SJSA1 (cell line): Measurements from ENCODE around the gene CPA4. TPM values are rescaled to one million over a fixed set of nuclear protein-coding genes. Genes with fewer than 3 reads are reported as not detected.

ENCODE experiments used
- DNase-seq, 2 experiments: peaks; one replicate each; pipeline ENCODE4 v3.0.0-alpha.2; 2015 to 2020; ENCODE audit warnings: low spot score in 2 of 2, low read depth in 1 of 2
- H3K27ac ChIP-seq: fragments of 250-450 bp; sonication (Bioruptor Pico); 2 replicates; pipeline ENCODE4 v1.5.1; 2020; ENCODE audit warnings: mild to moderate bottlenecking, moderate library complexity
- H3K27me3 ChIP-seq: fragments of 250-450 bp; sonication (Bioruptor Pico); replicated peaks from 2 replicates; pipeline ENCODE4 v1.5.1; 2020; ENCODE audit warnings: mild to moderate bottlenecking, moderate library complexity
- H3K36me3 ChIP-seq: fragments of 250-450 bp; sonication (Bioruptor Pico); 2 replicates; pipeline ENCODE4 v1.5.1; 2020; ENCODE audit warnings: mild to moderate bottlenecking
- H3K4me1 ChIP-seq: fragments of 250-450 bp; sonication (Bioruptor Pico); replicated peaks from 2 replicates; pipeline ENCODE4 v1.6.1; 2021; ENCODE audit warnings: mild to moderate bottlenecking
- H3K4me3 ChIP-seq: fragments of 250-450 bp; sonication (Bioruptor Pico); 2 replicates; pipeline ENCODE4 v1.5.1; 2020; ENCODE audit warnings: mild to moderate bottlenecking
- H3K9me3 ChIP-seq: fragments of 250-450 bp; sonication (Bioruptor Pico); replicated peaks from 2 replicates; pipeline ENCODE4 v1.5.1; 2020; ENCODE audit warnings: mild to moderate bottlenecking
- total RNA-seq: library from RNA; depleted of rRNA; stranded (reverse); fragments of >200 nt; shearing (Covaris generic); gene quantifications from 2 replicates; pipeline ENCODE4 v1.2.3, GENCODE V29; 2014

Gene CPA4
- total RNA-seq, 1 experiment from 2014 or later, result 12.0 TPM

DNA sequence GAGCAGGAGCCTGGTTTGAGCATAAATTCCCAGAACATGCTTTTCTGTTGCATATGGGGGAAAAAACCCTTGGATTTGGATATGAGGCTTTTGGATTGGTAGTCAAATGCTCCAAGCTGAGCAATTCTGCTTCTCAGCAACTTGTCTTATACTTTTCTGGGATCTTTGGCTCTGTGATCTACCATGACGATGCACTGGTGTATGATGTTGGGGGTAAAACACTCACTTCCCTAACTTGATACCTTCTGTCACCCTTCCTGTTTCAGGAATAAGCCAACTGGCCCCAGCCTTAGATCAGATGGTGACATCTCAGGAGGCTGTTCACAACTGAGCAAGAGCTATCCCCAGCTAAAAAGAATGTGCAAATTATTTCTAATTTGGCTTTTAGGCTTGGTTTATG, 13.1 kb upstream of the CPA4 start:
- Histone ChIP-seq H3K9me3 (no peaks in the 10 kb centered on the region), H3K27ac (no peak overlapping the region), H3K4me1 (no peaks in the 10 kb centered on the region), H3K36me3 (no peaks in the 10 kb centered on the region), H3K4me3 (no peak overlapping the region), H3K27me3 (no peaks in the 10 kb centered on the region)
- no peak for DNase-seq

GRCh38 chr7:130281260-130281659, 11.7 kb upstream of the CPA4 start:
- no peak for DNase-seq
- no peak overlapping the region for H3K27ac ChIP-seq
- H3K4me1 ChIP-seq, result no peaks in the 10 kb centered on the region
- H3K36me3 ChIP-seq, result no peaks in the 10 kb centered on the region
- H3K4me3 ChIP-seq, result no peak overlapping the region
- H3K27me3 ChIP-seq, result no peaks in the 10 kb centered on the region
- H3K9me3 ChIP-seq, result no peaks in the 10 kb centered on the region

DNA sequence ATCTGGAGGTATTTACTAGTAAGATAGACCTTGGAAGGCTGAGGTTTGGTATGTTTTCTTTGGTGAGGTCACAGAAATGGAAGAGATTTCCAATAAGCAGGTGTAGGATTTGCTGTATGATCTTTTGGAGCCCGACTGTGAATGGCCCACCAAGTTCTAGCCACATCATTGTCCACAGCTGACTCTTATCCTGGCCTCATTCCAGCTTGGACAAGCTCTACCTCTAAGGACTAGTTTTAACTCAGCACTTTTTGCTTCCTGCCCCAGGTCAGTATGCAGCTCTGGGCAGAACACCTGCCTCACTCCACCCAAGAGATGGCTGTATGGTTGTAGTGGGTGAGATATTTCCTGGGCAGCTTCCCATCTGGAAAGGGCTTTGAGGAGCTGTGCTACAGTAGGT, 6.1 kb upstream of the CPA4 start:
- H3K4me1 ChIP-seq, result peaks cover 33% of the 10 kb centered on the region
- no peaks in the 10 kb centered on the region for H3K27me3 ChIP-seq
- H3K4me3 ChIP-seq, result no peak overlapping the region
- no peak overlapping the region for H3K27ac ChIP-seq
- no peaks in the 10 kb centered on the region for H3K36me3 ChIP-seq
- no peak for DNase-seq
- H3K9me3 ChIP-seq, result no peaks in the 10 kb centered on the region

DNA sequence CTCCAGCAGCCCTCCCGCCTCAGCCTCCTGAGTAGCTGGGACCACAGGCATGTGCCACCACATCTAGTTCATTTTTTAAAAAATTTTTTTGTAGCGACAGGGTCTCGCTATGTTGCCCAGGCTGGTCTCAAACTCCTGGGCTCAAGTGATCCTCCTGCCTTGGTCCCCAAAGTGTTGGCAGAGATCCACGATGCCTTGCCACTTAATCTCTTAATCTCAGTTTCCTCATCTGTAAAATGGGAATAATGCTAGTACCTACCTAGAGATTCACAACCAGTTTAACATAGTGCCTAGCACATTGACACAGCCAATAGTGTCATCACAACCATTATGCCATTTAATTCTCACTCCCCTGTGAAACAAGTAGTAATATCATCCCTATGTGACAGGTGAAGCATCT, 4.8 kb upstream of the CPA4 start:
- Histone ChIP-seq H3K27me3 (no peaks in the 10 kb centered on the region), H3K4me1 (peaks cover 44% of the 10 kb centered on the region), H3K4me3 (no peak overlapping the region), H3K9me3 (no peaks in the 10 kb centered on the region), H3K27ac (no peak overlapping the region), H3K36me3 (no peaks in the 10 kb centered on the region)
- no peak for DNase-seq

DNA sequence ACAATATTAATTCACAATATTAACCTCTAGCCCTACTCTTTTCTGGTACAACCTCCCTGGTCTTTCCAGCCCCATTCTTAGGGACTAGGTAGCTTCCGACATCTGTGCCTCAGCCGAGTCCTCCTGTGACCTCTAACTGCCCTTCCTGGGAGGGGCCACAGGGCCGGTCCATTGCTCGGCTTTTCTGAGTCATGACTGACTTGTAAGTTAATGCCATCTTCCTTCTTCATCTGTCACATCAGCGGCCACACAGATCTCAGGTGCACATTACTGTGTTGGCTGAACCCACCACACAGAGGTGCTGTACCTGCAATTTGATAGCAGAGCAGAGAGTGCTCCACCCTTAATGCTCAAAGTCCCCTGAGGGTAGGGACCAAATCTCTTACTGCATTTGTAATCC, 4.1 kb upstream of the CPA4 start:
- no peaks in the 10 kb centered on the region for H3K36me3 ChIP-seq
- H3K27me3 ChIP-seq, result no peaks in the 10 kb centered on the region
- H3K4me1 ChIP-seq, result peaks cover 50% of the 10 kb centered on the region
- DNase-seq, result no peak
- H3K27ac ChIP-seq, result no peak overlapping the region
- H3K9me3 ChIP-seq, result no peaks in the 10 kb centered on the region
- H3K4me3 ChIP-seq, result no peak overlapping the region

GRCh38 chr7:130289478-130289877, 3.5 kb upstream of the CPA4 start:
- Histone ChIP-seq H3K27ac (no peak overlapping the region), H3K27me3 (no peaks in the 10 kb centered on the region), H3K4me1 (peaks cover 52% of the 10 kb centered on the region), H3K36me3 (no peaks in the 10 kb centered on the region), H3K9me3 (0 out of 2 replicates have a peak, but pooled peaks cover 2% of the 10 kb centered on the region), H3K4me3 (no peak overlapping the region)
- DNase-seq, result no peak

- H3K9me3 ChIP-seq, result 0 out of 2 replicates have a peak, but pooled peaks cover 2% of the 10 kb centered on the region
- no peak overlapping the region for H3K4me3 ChIP-seq
- H3K27me3 ChIP-seq, result no peaks in the 10 kb centered on the region
- H3K36me3 ChIP-seq, result no peaks in the 10 kb centered on the region
- peaks cover 52% of the 10 kb centered on the region for H3K4me1 ChIP-seq
- peak overlapping the region; percentile 62 for H3K27ac ChIP-seq
- peak; percentile 47 to 70 for DNase-seq
These were observed 2.2 kb upstream of the CPA4 start for GRCh38 chr7:130290745-130291144.

DNA sequence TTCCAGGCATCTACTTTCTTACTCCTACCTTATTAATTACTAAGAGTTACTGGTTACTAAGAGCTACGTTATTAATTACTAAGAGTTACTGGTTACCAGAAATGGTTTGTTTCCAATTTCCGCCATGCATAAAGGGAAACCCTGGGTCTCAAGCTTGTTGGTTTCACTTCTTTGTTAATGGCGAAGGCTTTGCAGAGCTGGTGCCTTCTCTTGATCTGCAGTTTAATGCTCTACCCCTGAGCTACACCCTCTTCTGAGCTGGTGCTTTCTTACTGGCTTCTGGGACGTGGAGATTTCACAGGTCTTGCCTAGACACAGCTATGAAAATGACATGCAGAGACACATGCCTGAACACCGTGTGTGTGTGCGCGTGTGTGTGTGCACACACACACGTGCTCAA, 560 bp downstream of the CPA4 start:
- H3K36me3 ChIP-seq, result no peaks in the 10 kb centered on the region
- no peak for DNase-seq
- H3K9me3 ChIP-seq, result 0 out of 2 replicates have a peak, but pooled peaks cover 2% of the 10 kb centered on the region
- H3K27ac ChIP-seq, result peak overlapping the region; percentile 33
- no peaks in the 10 kb centered on the region for H3K27me3 ChIP-seq
- H3K4me3 ChIP-seq, result no peak overlapping the region
- peaks cover 47% of the 10 kb centered on the region for H3K4me1 ChIP-seq

GRCh38 chr7:130294314-130294713, 1.4 kb downstream of the CPA4 start:
- no peaks in the 10 kb centered on the region for H3K27me3 ChIP-seq
- H3K36me3 ChIP-seq, result no peaks in the 10 kb centered on the region; the same call in 1 of the 2 replicates
- no peak overlapping the region for H3K4me3 ChIP-seq
- no peak for DNase-seq
- H3K9me3 ChIP-seq, result 0 out of 2 replicates have a peak, but pooled peaks cover 2% of the 10 kb centered on the region
- H3K4me1 ChIP-seq, result peaks cover 39% of the 10 kb centered on the region
- H3K27ac ChIP-seq, result no peak overlapping the region

GRCh38 chr7:130296221-130296951, 3.4 kb downstream of the CPA4 start:
- Histone ChIP-seq H3K4me3 (no peak overlapping the region), H3K9me3 (0 out of 2 replicates have a peak, but pooled peaks cover 2% of the 10 kb centered on the region), H3K27ac (no peak overlapping the region), H3K4me1 (peaks cover 23% of the 10 kb centered on the region), H3K36me3 (peaks cover 10% of the 10 kb centered on the region; the same call in 1 of the 2 replicates), H3K27me3 (no peaks in the 10 kb centered on the region)
- no peak for DNase-seq

DNA sequence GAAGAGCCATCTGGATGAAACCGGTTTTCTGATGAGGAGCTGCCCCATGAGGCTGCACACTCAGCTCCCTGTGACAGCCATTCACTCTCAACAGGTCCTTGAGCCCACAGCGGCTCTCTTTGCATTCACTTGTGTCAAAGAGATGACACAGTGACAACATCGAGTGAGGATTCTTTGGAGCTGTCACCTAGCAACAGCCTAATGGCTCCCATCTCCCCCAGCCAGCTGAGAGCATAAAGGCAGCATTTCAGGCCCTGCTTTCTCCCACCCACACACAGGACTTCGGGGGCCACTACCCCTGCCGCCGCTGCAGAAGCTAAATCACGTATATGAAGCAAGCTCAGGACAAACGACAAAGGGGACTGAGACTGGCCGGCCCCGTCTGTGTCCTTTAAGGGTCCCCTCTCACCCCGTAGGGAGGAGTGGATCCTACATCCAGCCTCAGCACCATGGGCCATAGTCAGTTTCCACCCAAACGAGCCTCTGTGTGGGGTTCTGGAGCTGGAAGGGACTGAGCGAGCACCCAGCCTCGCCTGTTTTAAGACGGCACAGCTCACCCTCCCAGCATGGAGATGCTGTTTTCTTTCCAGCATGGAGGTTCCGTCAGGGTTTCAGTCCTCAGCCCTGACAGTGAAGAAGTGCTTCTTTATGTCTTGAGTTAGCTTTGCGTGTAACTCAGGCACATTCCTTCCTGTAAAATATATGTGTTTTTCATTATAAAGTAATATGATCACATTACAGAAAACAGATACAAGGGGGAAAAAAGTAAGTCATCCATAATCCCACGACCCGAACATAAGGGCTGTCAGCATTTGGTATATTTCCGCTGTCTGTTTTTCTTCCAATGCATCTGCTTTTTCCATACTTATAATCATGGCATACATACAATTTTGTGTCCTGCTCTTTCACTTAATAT, 4.9 kb downstream of the CPA4 start:
- Histone ChIP-seq H3K27ac (no peak overlapping the region), H3K9me3 (0 out of 2 replicates have a peak, but pooled peaks cover 2% of the 10 kb centered on the region), H3K36me3 (peaks cover 13% of the 10 kb centered on the region; the same call in 1 of the 2 replicates), H3K4me1 (peaks cover 15% of the 10 kb centered on the region), H3K4me3 (no peak overlapping the region), H3K27me3 (no peaks in the 10 kb centered on the region)
- DNase-seq, result no peak

DNA sequence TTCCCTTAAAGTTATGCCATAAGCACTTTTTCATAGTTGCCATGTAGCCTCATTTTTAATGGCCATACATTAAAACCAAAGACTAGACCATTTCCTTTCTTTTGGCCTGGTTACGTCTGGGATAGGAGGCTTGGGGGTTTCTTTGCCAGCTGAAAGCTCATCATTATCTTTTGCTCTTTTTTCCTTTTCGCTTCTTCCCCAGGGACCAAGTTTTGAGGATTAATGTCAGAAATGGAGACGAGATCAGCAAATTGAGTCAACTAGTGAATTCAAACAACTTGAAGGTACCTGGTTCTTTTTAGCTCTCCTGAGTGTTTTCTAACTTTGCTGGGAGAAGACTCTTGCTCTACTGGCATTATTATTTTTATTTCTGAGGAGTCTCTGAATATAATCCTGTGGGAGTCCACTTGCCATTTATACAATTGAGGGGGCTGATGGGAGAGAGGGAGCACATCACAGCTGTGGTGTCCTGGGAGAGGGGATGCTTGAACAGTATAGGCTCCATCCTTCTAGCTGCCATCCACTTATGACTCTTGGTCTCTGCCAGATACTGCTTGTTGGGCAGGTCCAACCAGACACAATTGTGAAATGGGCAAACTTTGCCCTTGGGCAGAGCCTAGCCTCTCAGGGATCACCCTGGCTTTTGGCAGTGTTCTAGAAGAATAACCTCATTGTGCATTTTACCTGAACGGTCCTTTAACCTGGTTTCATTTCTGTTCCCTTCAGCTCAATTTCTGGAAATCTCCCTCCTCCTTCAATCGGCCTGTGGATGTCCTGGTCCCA, 5.8 kb downstream of the CPA4 start:
- H3K27ac ChIP-seq, result no peak overlapping the region
- H3K27me3 ChIP-seq, result no peaks in the 10 kb centered on the region
- 0 out of 2 replicates have a peak, but pooled peaks cover 2% of the 10 kb centered on the region for H3K9me3 ChIP-seq
- H3K4me1 ChIP-seq, result peaks cover 9% of the 10 kb centered on the region
- H3K36me3 ChIP-seq, result peaks cover 13% of the 10 kb centered on the region; the same call in 1 of the 2 replicates
- no peak overlapping the region for H3K4me3 ChIP-seq
- DNase-seq, result no peak

- Histone ChIP-seq H3K36me3 (peaks cover 16% of the 10 kb centered on the region), H3K27me3 (no peaks in the 10 kb centered on the region), H3K4me1 (peaks cover 7% of the 10 kb centered on the region), H3K9me3 (no peaks in the 10 kb centered on the region), H3K4me3 (no peak overlapping the region), H3K27ac (no peak overlapping the region)
- DNase-seq, result no peak
These were observed 6.9 kb downstream of the CPA4 start for GRCh38 chr7:130299866-130300265.
